ENCODE measurements around the gene KCNQ1OT1.
"Not testable (repeated sequence)": the region's sequence is repeated elsewhere in the genome, so short reads cannot be mapped to it uniquely, and the experiment has no call there.

Gene KCNQ1OT1

GRCh38 chr11:2650343-2650867, 49.4 kb downstream of the KCNQ1OT1 start:
- DNase-seq: no peak

DNA sequence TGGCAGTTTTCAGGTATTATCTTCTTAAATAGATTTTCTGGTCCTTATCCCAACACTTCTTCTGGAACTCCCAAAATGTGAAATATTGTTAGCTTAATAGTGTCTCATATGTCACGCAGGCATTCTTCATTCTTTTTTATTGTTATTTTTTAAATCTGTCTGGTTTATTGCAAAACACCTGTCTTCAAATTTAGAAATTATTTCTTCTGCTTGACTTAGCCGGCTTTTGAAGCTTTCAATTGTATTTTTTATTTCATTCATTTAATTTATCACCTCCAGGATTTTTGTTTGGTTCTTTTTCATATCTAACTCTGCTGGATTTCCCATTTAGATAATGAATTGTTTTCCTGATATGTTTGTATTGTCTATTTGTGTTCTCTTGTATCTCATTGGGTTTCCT, 49.9 kb downstream of the KCNQ1OT1 start:
- DNase-seq: no peak

GRCh38 chr11:2649400-2649799, 50.4 kb downstream of the KCNQ1OT1 start:
- DNase-seq: no peak

DNA sequence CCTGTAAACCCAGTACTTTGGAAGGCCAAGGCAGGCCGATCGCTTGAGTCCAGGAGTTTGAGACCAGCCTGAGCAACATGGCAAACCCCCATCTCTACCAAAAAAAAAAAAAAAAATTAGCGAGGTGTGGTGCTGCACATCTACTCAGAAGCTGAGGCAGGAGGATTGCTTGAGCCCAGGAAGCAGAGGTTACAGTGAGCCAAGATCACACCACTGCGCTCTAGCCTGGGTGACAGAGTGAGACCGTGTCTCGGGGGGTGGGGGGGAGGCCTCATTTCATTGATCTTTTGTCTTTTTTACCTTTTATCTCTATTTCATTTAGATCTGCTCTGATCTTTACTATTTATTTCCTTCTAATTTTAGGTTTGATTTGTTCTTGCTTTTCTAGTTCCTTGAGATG, 51.8 kb downstream of the KCNQ1OT1 start:
- no peak for DNase-seq

GRCh38 chr11:2647167-2647566, 52.6 kb downstream of the KCNQ1OT1 start:
- no peak for DNase-seq

DNA sequence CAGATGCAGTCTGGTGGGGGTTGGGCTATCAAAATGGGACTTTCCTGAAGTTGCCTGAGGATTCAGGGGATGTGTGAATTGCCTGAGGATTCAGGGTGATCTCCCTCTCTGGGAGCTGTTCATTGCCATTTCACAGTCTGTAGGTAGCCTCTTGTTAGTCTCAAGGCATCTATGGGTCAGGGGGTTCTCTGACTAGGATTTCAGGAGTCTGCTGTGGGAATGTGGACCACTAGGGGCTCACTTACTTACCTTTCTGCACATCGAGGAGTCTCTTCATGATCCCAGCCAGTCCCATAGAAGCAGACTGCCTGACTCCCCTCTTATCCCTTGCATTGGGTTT, 54.0 kb downstream of the KCNQ1OT1 start:
- no peak for DNase-seq

DNA sequence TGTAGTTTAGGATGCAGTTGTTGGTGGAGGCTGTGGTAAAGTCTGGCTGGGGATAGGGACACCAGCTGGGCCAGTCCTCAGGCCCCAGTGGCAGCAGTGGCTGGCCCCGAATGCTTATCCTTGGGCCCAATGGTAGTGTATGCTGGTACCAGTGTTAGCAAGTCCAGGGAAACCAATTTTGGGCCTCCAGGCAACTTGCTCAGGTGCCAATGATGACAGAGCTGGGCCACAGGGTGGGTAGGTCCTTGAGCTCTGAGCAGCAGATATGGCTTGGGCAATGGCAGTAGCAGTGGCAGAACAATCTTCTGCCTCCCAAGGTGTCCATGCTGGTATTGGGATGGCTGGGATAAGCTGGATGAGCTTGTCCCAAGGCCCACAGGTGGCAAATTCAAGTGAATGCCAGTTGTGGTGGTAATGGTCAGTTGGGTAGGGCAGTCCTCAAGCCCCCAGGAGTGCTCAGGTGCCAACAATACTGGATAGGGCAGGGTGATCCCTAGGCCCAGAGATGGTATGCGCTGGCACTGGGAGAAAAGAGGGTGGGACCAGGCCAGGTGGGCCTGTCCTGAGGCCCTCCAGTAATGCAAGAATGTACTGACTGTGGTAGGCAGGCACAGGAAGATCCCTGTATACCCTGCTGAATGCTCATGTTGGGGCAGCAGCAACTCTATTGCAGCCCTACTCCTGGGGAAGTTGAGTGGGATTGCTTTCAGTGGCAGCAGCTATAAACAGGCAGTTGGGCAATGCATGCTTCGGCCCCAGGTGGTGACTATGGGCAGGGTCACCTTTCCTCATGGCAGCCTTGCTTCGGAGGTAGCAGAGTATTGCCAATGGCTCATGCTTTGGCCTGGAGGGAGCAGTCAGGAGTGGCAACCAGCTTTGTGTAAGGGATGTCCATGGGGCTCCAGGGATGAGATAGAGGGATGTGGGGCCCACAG, 54.7 kb downstream of the KCNQ1OT1 start:
- DNase-seq: no peak

DNA sequence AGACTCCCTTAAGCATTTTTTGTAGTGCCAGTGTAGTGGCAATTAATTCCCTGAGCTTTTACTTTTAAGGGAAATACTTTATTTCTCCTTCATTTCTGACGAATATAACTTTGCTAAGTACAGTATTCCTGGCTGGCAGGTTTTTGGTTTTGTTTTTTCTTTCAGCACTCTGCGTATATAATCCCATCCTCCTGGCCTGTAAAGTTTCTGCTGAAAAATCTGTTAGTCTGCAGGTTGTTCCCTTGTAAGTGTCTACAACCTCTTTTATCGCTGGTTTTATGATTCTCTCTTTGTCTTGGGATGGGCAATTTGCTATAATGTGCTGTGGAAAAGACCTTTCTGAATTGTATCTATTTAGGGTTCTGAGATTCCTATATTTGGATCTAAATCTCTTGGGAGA, 56.0 kb downstream of the KCNQ1OT1 start:
- no peak for DNase-seq

DNA sequence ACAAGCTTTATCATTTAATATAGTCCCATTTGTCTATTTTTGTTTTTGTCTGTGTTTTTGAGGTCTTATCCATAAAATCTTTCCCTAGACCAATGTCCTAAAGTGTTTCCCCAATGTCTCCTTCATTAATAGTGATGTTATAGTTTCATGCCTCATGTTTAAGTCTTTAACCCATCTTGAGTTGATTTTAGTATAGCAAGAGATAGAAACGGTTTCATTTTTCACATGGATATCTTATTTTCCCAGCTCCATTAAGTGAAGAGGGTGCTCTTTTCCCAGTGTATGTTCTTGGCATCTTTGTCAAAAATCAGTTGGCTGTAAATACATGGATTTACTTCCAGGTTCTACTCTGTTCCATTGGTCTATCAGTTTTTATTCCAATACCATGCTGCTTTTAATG, 58.2 kb downstream of the KCNQ1OT1 start:
- no peak for DNase-seq

- DNase-seq: not testable (repeated sequence)
Measured at GRCh38 chr11:2639763-2640162, 60.0 kb downstream of the KCNQ1OT1 start.

- DNase-seq: no peak
Measured at GRCh38 chr11:2631161-2631560, 68.6 kb downstream of the KCNQ1OT1 start.

- no peak for DNase-seq
Measured at GRCh38 chr11:2630679-2631078, 69.1 kb downstream of the KCNQ1OT1 start.

GRCh38 chr11:2625183-2625582, 74.6 kb downstream of the KCNQ1OT1 start:
- DNase-seq: no peak

DNA sequence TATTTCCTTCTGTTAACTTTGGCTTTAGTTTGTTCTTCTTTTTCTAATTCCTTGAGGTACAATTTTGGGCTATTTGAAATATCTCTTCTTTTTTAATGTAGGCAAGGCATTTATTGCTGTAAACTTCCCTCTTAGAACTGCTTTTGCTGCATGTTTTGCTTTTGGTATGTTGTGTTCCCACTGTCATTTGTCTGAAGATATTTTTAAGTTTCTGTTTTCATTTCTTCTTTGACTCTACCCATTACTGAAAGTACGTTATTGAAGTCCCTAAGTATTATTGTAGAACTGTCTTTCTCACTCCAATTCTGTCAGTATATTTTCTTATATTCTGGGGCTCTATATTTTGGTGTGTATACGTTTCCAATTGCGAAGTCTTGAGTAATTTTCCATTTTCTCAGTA, 77.9 kb downstream of the KCNQ1OT1 start:
- no peak for DNase-seq

DNA sequence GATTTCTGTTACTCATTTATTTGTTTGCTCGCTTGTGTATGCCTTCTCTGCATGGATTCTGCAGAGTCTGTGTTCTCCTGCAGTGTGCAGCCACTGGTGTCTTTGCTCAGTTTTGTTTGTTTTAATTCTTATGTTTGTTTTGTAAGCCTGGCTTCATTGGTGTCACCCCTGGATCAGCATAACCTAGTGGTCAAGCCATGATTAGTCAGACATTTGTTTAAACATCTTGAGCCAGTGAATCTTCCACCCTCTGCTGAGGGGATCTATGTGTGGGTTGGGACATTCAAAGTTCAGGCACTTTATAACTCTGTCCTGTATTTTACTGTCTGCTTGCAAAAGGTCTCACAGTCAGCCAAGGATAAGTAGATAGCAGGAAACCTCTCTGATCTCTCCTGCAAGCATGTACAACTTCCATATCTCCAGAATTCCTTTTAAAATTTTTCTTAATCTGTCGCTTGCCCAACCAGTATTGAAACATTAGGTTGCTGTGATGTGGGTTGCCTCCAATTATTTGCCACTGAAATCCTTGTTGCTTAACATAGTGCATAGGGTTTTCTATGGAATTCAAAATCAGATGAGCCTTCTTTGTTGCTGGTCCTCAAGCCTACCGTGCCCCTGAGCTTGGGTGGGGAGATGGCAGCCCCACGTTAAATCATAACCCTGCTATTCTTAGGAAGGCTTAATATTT, 86.8 kb downstream of the KCNQ1OT1 start:
- DNase-seq: no peak

- DNase-seq: no peak
Measured at GRCh38 chr11:2609345-2609744, 90.4 kb downstream of the KCNQ1OT1 start.

GRCh38 chr11:2599561-2600189, 100.1 kb downstream of the KCNQ1OT1 start:
- no peak for DNase-seq

DNA sequence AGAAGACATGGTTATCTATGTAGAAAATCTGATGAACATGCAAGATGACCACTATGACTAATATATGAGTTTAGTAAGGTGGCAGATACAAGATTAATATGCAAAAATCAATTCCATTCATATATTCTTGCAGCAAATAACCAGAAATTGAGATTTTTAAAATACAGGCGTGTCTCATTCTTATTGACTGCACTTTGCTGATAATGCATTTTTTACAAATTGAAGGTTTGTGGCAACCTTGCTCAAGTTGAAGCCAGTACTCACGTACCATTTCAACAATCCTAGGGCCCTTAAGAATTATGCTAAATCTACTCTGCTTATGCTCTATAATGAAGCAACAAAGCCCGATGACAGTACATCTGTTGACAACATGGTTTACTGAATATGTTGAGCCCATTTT, 104.6 kb downstream of the KCNQ1OT1 start:
- no peak for DNase-seq

DNA sequence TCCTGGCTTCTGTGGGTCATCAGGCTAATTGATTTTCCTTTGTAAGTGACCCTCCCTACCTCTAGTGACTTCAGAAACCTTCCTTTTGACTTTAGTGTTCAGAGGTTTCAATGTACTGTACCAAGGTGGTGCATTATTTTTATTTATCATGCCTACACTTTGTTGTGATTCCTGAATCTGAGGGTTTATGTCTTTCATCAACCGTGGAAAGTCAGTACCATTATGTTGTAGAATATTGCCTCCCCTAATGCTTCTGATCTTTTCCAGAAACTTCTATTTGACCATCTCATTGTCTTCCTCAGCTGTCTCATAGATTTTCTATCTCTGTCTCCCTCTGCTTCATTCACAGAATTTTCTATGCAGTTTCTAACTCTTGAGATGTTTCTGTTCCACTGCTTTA, 105.5 kb downstream of the KCNQ1OT1 start:
- DNase-seq: no peak

- no peak for DNase-seq
Measured at GRCh38 chr11:2593393-2593950, 106.3 kb downstream of the KCNQ1OT1 start.

- no peak for DNase-seq
Measured at GRCh38 chr11:2592559-2593392, 107.0 kb downstream of the KCNQ1OT1 start.

GRCh38 chr11:2591805-2592204, 108.0 kb downstream of the KCNQ1OT1 start:
- DNase-seq: no peak

All from CD4-positive, alpha-beta T cell treated with Interleukin-15 for 1 hour (primary cell).